Esophagus muscularis mucosa (tissue), 4 donors: ENCODE data around the gene ZNF503.

ENCODE experiments used
- EP300 ChIP-seq: sonication (generic); formaldehyde crosslinking; IDR thresholded peaks from one replicate; pipeline ENCODE4 v1.6.1; 2017; ENCODE audit warnings: antibody characterized with exemption
- POLR2AphosphoS5 ChIP-seq, 2 donors: sonication (generic); formaldehyde crosslinking; IDR thresholded peaks; one replicate each; pipeline ENCODE4 v1.6.1; 2017; ENCODE audit warnings: antibody characterized with exemption in 2 of 2
- TF ChIP-seq, protein P1 (sequence below), 3 experiments: fragments of 200-600 bp in 2 of 3; fragments of 450-650 bp in 1 of 3; sonication (generic) in 2 of 3; IDR thresholded peaks; one replicate each; pipeline ENCODE4 v1.5.1; 2017 to 2019; ENCODE audit warnings: antibody characterized with exemption in 3 of 3, mild to moderate bottlenecking in 2 of 3, moderate library complexity in 1 of 3

DNA sequence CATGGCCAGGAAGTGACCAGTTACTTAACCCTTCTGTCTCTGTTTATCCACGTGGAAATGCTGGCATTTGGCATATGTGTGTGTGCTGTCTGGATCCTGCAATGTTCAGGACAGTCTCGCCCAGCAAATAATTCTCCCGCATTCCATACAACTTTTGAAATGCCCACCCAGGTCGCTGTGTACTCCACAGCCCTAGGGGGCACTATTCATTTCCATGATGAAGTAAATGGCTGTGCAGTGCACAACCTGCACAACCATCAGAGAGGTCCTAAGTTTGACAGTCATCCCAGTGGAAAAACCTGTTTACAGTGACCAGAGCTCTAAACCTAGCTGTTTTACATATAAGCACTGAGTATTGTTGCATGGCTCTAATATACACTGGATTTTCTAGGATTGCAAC, 38.1 kb downstream of the ZNF503 start:
- TF ChIP-seq, protein P1, sequence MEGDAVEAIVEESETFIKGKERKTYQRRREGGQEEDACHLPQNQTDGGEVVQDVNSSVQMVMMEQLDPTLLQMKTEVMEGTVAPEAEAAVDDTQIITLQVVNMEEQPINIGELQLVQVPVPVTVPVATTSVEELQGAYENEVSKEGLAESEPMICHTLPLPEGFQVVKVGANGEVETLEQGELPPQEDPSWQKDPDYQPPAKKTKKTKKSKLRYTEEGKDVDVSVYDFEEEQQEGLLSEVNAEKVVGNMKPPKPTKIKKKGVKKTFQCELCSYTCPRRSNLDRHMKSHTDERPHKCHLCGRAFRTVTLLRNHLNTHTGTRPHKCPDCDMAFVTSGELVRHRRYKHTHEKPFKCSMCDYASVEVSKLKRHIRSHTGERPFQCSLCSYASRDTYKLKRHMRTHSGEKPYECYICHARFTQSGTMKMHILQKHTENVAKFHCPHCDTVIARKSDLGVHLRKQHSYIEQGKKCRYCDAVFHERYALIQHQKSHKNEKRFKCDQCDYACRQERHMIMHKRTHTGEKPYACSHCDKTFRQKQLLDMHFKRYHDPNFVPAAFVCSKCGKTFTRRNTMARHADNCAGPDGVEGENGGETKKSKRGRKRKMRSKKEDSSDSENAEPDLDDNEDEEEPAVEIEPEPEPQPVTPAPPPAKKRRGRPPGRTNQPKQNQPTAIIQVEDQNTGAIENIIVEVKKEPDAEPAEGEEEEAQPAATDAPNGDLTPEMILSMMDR (IDR thresholded peaks at IDR 0.05), result no peak
- TF ChIP-seq POLR2AphosphoS5 (IDR thresholded peaks at IDR 0.05) (no peak), EP300 (no peak)
